HepG2 (cell line): ENCODE measurements around the gene DBNDD1. TPM values are rescaled to one million over a fixed set of nuclear protein-coding genes. Genes with fewer than 3 reads are reported as not detected.

Experiments
- MIER3 ChIP-seq: IDR thresholded peaks from 2 replicates; pipeline ENCODE4 v1.6.1; 2016; ENCODE audit warnings: missing compliant biosample characterization, borderline replicate concordance
- MTA3 ChIP-seq: sonication (generic); formaldehyde crosslinking; IDR thresholded peaks from 2 replicates; pipeline ENCODE4 v1.4.0; 2020; ENCODE audit warnings: missing genetic modification reagents
- NKX3-1 ChIP-seq: sonication (generic); formaldehyde crosslinking; IDR thresholded peaks from 2 replicates; pipeline ENCODE4 v1.5.0; 2020; ENCODE audit warnings: missing genetic modification reagents
- TBL1XR1 ChIP-seq: fragments of 150-350 bp; IDR thresholded peaks from 2 replicates; pipeline ENCODE4 v1.6.1; 2014; ENCODE audit warnings: borderline replicate concordance, low read length; ENCODE audit not compliant: partially characterized antibody
- ZBTB1 ChIP-seq: sonication (generic); formaldehyde crosslinking; IDR thresholded peaks from 2 replicates; pipeline ENCODE4 v1.4.0; 2020; ENCODE audit warnings: missing genetic modification reagents, borderline replicate concordance
- ZFY ChIP-seq: sonication (generic); formaldehyde crosslinking; IDR thresholded peaks from 2 replicates; pipeline ENCODE4 v1.4.0; 2020; ENCODE audit warnings: missing genetic modification reagents
- ZNF12 ChIP-seq: sonication (generic); formaldehyde crosslinking; IDR thresholded peaks from 2 replicates; pipeline ENCODE4 v1.5.0; 2020; ENCODE audit warnings: missing genetic modification reagents
- ZNF432 ChIP-seq: sonication (generic); formaldehyde crosslinking; IDR thresholded peaks from 2 replicates; pipeline ENCODE4 v1.5.0; 2020; ENCODE audit warnings: missing genetic modification reagents, mild to moderate bottlenecking, borderline replicate concordance
- polyA plus RNA-seq, 8 experiments: library from polyadenylated mRNA; depleted of rRNA in 3 of 8; stranded (reverse) in 7 of 8; unstranded in 1 of 8; fragments of >200 nt; fragmentation: Illumina TruSeq in 4 of 8; extraction: Trizol in 4 of 8; gene quantifications; 2 replicates each; pipeline versions ENCODE4 v1.2.1 to v1.2.3, GENCODE V29; 2011 to 2016; ENCODE audit warnings: low read depth in 4 of 8, missing spikeins in 1 of 8, mixed read lengths in 1 of 8; ENCODE audit not compliant: insufficient read depth in 1 of 8
- total RNA-seq, 5 experiments: library from RNA; depleted of rRNA; stranded (reverse); fragments of >200 nt; fragmentation: Illumina TruSeq; extraction: Trizol; gene quantifications; 2 replicates each; pipeline ENCODE4 v1.2.3, GENCODE V29; 2016; ENCODE audit warnings: low read depth in 1 of 5
- TF ChIP-seq, protein P1 (sequence below): sonication (generic); formaldehyde crosslinking; IDR thresholded peaks from 2 replicates; pipeline ENCODE4 v1.4.0; 2020; ENCODE audit warnings: missing genetic modification reagents
- TF ChIP-seq, protein P2 (sequence below), 2 experiments: sonication (generic) in 1 of 2; formaldehyde crosslinking in 1 of 2; IDR thresholded peaks; 2 replicates each; pipeline versions ENCODE4 v1.4.0 to v1.6.1; 2018 to 2020; ENCODE audit warnings: missing genetic modification reagents in 2 of 2, borderline replicate concordance in 1 of 2, low read depth in 1 of 2, mild to moderate bottlenecking in 1 of 2, missing biosample characterization in 1 of 2
- TF ChIP-seq, protein P3 (sequence below): sonication (generic); formaldehyde crosslinking; IDR thresholded peaks from 2 replicates; pipeline ENCODE4 v1.4.0; 2020; ENCODE audit warnings: mild to moderate bottlenecking, low read depth, missing genetic modification reagents
- TF ChIP-seq, protein P4 (sequence below): IDR thresholded peaks from 2 replicates; pipeline ENCODE4 v1.6.1; 2016; ENCODE audit warnings: missing compliant biosample characterization, missing genetic modification reagents, borderline replicate concordance
- TF ChIP-seq, protein P5 (sequence below): IDR thresholded peaks from 2 replicates; pipeline ENCODE4 v1.6.1; 2016; ENCODE audit warnings: low read depth, control low read depth
- TF ChIP-seq, protein P6 (sequence below): IDR thresholded peaks from 2 replicates; pipeline ENCODE4 v1.6.1; 2018; ENCODE audit warnings: missing genetic modification reagents, mild to moderate bottlenecking, missing compliant biosample characterization

The DBNDD1 gene
- total and polyA plus RNA-seq, 2 of the 13 experiments (the other 11 are each of a cell fraction or from before 2014, with no cell fraction given), result 17.0 to 40.4 TPM

DNA sequence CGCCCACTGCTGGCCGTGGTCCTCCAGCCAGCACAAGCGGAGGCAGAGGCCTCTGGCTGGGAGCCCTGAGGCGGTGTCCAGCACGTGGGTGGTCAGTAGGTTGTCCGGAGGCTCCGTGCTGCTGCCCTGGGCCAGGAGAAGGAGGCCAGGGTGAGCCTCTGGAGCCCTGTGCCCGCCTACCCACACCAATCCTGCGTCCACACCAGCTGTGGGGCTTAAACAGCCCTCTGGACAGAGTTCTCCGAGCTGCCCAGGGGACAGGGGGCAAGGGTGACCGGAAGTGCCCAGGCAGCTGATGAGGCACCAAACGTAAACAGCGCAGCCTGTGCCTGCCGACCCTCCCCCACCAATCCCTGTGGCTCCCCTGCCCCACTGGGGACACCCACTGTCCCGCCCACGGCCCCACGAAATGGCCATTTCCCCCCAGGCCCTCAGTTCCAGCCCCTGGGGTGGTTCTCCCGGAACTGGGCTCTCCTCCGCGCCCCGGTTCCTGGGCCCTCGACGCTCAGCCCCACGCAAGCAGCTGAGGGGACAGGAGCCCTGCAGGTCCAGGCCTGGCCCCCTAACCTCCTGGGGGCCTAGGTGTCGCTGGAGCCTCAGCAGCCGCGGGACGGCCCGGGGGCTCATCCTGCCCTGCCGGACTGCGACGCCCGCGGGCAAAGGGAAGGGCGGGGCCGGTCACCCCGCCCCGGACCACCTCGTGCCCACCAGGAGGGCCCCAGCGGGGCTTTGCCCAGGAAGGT, 27.9 kb upstream of the DBNDD1 start (continued):
- TF ChIP-seq, protein P1, sequence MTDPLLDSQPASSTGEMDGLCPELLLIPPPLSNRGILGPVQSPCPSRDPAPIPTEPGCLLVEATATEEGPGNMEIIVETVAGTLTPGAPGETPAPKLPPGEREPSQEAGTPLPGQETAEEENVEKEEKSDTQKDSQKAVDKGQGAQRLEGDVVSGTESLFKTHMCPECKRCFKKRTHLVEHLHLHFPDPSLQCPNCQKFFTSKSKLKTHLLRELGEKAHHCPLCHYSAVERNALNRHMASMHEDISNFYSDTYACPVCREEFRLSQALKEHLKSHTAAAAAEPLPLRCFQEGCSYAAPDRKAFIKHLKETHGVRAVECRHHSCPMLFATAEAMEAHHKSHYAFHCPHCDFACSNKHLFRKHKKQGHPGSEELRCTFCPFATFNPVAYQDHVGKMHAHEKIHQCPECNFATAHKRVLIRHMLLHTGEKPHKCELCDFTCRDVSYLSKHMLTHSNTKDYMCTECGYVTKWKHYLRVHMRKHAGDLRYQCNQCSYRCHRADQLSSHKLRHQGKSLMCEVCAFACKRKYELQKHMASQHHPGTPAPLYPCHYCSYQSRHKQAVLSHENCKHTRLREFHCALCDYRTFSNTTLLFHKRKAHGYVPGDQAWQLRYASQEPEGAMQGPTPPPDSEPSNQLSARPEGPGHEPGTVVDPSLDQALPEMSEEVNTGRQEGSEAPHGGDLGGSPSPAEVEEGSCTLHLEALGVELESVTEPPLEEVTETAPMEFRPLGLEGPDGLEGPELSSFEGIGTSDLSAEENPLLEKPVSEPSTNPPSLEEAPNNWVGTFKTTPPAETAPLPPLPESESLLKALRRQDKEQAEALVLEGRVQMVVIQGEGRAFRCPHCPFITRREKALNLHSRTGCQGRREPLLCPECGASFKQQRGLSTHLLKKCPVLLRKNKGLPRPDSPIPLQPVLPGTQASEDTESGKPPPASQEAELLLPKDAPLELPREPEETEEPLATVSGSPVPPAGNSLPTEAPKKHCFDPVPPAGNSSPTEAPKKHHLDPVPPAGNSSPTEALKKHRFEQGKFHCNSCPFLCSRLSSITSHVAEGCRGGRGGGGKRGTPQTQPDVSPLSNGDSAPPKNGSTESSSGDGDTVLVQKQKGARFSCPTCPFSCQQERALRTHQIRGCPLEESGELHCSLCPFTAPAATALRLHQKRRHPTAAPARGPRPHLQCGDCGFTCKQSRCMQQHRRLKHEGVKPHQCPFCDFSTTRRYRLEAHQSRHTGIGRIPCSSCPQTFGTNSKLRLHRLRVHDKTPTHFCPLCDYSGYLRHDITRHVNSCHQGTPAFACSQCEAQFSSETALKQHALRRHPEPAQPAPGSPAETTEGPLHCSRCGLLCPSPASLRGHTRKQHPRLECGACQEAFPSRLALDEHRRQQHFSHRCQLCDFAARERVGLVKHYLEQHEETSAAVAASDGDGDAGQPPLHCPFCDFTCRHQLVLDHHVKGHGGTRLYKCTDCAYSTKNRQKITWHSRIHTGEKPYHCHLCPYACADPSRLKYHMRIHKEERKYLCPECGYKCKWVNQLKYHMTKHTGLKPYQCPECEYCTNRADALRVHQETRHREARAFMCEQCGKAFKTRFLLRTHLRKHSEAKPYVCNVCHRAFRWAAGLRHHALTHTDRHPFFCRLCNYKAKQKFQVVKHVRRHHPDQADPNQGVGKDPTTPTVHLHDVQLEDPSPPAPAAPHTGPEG, result 0 out of 2 replicates have a peak, but pooled peaks have one; percentile 39
- TF ChIP-seq, protein P2, sequence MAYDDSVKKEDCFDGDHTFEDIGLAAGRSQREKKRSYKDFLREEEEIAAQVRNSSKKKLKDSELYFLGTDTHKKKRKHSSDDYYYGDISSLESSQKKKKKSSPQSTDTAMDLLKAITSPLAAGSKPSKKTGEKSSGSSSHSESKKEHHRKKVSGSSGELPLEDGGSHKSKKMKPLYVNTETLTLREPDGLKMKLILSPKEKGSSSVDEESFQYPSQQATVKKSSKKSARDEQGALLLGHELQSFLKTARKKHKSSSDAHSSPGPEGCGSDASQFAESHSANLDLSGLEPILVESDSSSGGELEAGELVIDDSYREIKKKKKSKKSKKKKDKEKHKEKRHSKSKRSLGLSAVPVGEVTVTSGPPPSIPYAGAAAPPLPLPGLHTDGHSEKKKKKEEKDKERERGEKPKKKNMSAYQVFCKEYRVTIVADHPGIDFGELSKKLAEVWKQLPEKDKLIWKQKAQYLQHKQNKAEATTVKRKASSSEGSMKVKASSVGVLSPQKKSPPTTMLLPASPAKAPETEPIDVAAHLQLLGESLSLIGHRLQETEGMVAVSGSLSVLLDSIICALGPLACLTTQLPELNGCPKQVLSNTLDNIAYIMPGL (CRISPR knock-in tag; IDR thresholded peaks at IDR 0.05; ENCODE audit: borderline replicate concordance in 1 of 2, low read depth in 1 of 2), result peak; percentile 42 to 57; a peak in 3 of 4 replicates
- TF ChIP-seq ZNF432 (no peak), TBL1XR1 (no peak), MTA3 (CRISPR knock-in tag) (peak; percentile 59; the same call in 1 of the 2 replicates), MIER3 (peak; percentile 49; the same call in 1 of the 2 replicates), NKX3-1 (no peak), ZNF12 (CRISPR knock-in tag) (no peak), ZBTB1 (CRISPR knock-in tag) (no peak), ZFY (peak; percentile 85)
- TF ChIP-seq, protein P3, sequence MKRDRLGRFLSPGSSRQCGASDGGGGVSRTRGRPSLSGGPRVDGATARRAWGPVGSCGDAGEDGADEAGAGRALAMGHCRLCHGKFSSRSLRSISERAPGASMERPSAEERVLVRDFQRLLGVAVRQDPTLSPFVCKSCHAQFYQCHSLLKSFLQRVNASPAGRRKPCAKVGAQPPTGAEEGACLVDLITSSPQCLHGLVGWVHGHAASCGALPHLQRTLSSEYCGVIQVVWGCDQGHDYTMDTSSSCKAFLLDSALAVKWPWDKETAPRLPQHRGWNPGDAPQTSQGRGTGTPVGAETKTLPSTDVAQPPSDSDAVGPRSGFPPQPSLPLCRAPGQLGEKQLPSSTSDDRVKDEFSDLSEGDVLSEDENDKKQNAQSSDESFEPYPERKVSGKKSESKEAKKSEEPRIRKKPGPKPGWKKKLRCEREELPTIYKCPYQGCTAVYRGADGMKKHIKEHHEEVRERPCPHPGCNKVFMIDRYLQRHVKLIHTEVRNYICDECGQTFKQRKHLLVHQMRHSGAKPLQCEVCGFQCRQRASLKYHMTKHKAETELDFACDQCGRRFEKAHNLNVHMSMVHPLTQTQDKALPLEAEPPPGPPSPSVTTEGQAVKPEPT (CRISPR knock-in tag), result 0 out of 2 replicates have a peak, but pooled peaks have one; percentile 59
- TF ChIP-seq, protein P4, sequence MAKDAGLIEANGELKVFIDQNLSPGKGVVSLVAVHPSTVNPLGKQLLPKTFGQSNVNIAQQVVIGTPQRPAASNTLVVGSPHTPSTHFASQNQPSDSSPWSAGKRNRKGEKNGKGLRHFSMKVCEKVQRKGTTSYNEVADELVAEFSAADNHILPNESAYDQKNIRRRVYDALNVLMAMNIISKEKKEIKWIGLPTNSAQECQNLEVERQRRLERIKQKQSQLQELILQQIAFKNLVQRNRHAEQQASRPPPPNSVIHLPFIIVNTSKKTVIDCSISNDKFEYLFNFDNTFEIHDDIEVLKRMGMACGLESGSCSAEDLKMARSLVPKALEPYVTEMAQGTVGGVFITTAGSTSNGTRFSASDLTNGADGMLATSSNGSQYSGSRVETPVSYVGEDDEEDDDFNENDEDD, result peak; percentile 72
- TF ChIP-seq, protein P5, sequence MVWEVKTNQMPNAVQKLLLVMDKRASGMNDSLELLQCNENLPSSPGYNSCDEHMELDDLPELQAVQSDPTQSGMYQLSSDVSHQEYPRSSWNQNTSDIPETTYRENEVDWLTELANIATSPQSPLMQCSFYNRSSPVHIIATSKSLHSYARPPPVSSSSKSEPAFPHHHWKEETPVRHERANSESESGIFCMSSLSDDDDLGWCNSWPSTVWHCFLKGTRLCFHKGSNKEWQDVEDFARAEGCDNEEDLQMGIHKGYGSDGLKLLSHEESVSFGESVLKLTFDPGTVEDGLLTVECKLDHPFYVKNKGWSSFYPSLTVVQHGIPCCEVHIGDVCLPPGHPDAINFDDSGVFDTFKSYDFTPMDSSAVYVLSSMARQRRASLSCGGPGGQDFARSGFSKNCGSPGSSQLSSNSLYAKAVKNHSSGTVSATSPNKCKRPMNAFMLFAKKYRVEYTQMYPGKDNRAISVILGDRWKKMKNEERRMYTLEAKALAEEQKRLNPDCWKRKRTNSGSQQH, result no peak
- TF ChIP-seq, protein P6, sequence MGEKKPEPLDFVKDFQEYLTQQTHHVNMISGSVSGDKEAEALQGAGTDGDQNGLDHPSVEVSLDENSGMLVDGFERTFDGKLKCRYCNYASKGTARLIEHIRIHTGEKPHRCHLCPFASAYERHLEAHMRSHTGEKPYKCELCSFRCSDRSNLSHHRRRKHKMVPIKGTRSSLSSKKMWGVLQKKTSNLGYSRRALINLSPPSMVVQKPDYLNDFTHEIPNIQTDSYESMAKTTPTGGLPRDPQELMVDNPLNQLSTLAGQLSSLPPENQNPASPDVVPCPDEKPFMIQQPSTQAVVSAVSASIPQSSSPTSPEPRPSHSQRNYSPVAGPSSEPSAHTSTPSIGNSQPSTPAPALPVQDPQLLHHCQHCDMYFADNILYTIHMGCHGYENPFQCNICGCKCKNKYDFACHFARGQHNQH, result peak; percentile 72; the same call in 1 of the 2 replicates
